H9 (cell line): ENCODE measurements around the gene DIAPH2. TPM values are rescaled to one million over a fixed set of nuclear protein-coding genes. Genes with fewer than 3 reads are reported as not detected.

ENCODE experiments used
- DNase-seq: peaks from one replicate; pipeline ENCODE4 v3.0.0-alpha.2; 2017
- H2AFZ ChIP-seq: one replicate; pipeline ENCODE4 v1.6.1; 2013; ENCODE audit warnings: mild to moderate bottlenecking, low read length, control low read depth, moderate library complexity
- H2AK5ac ChIP-seq: 2 replicates; pipeline ENCODE4 v1.6.1; 2013; ENCODE audit warnings: low read length, control low read depth, mixed read lengths; ENCODE audit not compliant: insufficient read length
- H2BK120ac ChIP-seq: one replicate; pipeline ENCODE4 v1.6.1; 2013; ENCODE audit warnings: low read depth, mild to moderate bottlenecking, low read length, control low read depth, inconsistent platforms; ENCODE audit not compliant: poor library complexity, severe bottlenecking
- H2BK12ac ChIP-seq: 2 replicates; pipeline ENCODE4 v1.6.1; 2013; ENCODE audit warnings: low read length, control low read depth, mixed read lengths, low read depth; ENCODE audit not compliant: insufficient read length
- H2BK15ac ChIP-seq: 2 replicates; pipeline ENCODE4 v1.6.1; 2013; ENCODE audit warnings: low read depth, low read length, control low read depth
- H2BK20ac ChIP-seq: one replicate; pipeline ENCODE4 v1.6.1; 2013; ENCODE audit warnings: low read depth, mild to moderate bottlenecking, low read length, control low read depth, inconsistent platforms; ENCODE audit not compliant: poor library complexity, severe bottlenecking
- H2BK5ac ChIP-seq: 2 replicates; pipeline ENCODE4 v1.6.1; 2013; ENCODE audit warnings: low read length, control low read depth, mixed read lengths; ENCODE audit not compliant: insufficient read length
- H3K14ac ChIP-seq: 2 replicates; pipeline ENCODE4 v1.6.1; 2013; ENCODE audit warnings: low read length, control low read depth; ENCODE audit not compliant: insufficient read depth
- H3K18ac ChIP-seq: 2 replicates; pipeline ENCODE4 v1.6.1; 2013; ENCODE audit warnings: low read depth, mild to moderate bottlenecking, mixed read lengths, low read length, control low read depth; ENCODE audit not compliant: insufficient read length
- H3K23ac ChIP-seq: 2 replicates; pipeline ENCODE4 v1.6.1; 2013; ENCODE audit warnings: low read length, control low read depth, mixed read lengths, low read depth; ENCODE audit not compliant: insufficient read length
- H3K23me2 ChIP-seq: 2 replicates; pipeline ENCODE4 v1.6.1; 2013; ENCODE audit warnings: low read depth, mild to moderate bottlenecking, mixed read lengths, low read length, control low read depth; ENCODE audit not compliant: insufficient read length, poor library complexity, severe bottlenecking
- H3K27ac ChIP-seq: 2 replicates; pipeline ENCODE4 v1.5.1; 2013; ENCODE audit warnings: low read length, control low read depth, mixed read lengths, low read depth; ENCODE audit not compliant: insufficient read length
- H3K27me3 ChIP-seq: 2 replicates; pipeline ENCODE4 v1.6.1; 2013; ENCODE audit warnings: low read length, control low read depth, inconsistent platforms; ENCODE audit not compliant: insufficient read depth
- H3K4ac ChIP-seq: 2 replicates; pipeline ENCODE4 v1.6.1; 2013; ENCODE audit warnings: low read depth, mild to moderate bottlenecking, control low read depth, inconsistent platforms, low read length, moderate library complexity
- H3K4me1 ChIP-seq: 2 replicates; pipeline ENCODE4 v1.6.1; 2013; ENCODE audit warnings: low read length, control low read depth, inconsistent platforms; ENCODE audit not compliant: insufficient read depth
- H3K4me2 ChIP-seq: 2 replicates; pipeline ENCODE4 v1.6.1; 2013; ENCODE audit warnings: low read length, control low read depth, mixed read lengths; ENCODE audit not compliant: insufficient read length, insufficient read depth
- H3K56ac ChIP-seq: 2 replicates; pipeline ENCODE4 v1.6.1; 2013; ENCODE audit warnings: low read depth, mild to moderate bottlenecking, mixed read lengths, low read length, control low read depth; ENCODE audit not compliant: insufficient read length
- H3K79me1 ChIP-seq: 2 replicates; pipeline ENCODE4 v1.6.1; 2013; ENCODE audit warnings: low read depth, mild to moderate bottlenecking, moderate library complexity, low read length, control low read depth, inconsistent platforms; ENCODE audit not compliant: insufficient read depth, poor library complexity, severe bottlenecking
- H3K79me2 ChIP-seq: 2 replicates; pipeline ENCODE4 v1.6.1; 2013; ENCODE audit warnings: low read length, control low read depth, inconsistent platforms; ENCODE audit not compliant: insufficient read depth
- H3K9ac ChIP-seq: 2 replicates; pipeline ENCODE4 v1.6.1; 2013; ENCODE audit warnings: low read length, control low read depth, mixed read lengths; ENCODE audit not compliant: insufficient read length; ENCODE audit errors: extremely low read depth
- H3K9me3 ChIP-seq: one replicate; pipeline ENCODE4 v1.6.1; 2013; ENCODE audit warnings: low read depth, low read length, inconsistent platforms; ENCODE audit not compliant: control insufficient read depth
- H3T11ph ChIP-seq: one replicate; pipeline ENCODE4 v1.6.1; 2013; ENCODE audit warnings: mild to moderate bottlenecking, low read length, control low read depth, inconsistent platforms
- H4K20me1 ChIP-seq: one replicate; pipeline ENCODE4 v1.6.1; 2013; ENCODE audit not compliant: control insufficient read depth, insufficient read length, insufficient read depth
- H4K5ac ChIP-seq: 2 replicates; pipeline ENCODE4 v1.6.1; 2013; ENCODE audit warnings: low read depth, mild to moderate bottlenecking, mixed read lengths, low read length, control low read depth; ENCODE audit not compliant: insufficient read length
- H4K8ac ChIP-seq: replicated peaks from 2 replicates; pipeline ENCODE4 v1.6.1; 2013; ENCODE audit warnings: low read length, control low read depth, mixed read lengths, low read depth; ENCODE audit not compliant: insufficient read length
- H4K91ac ChIP-seq: 2 replicates; pipeline ENCODE4 v1.6.1; 2013; ENCODE audit warnings: low read depth, mild to moderate bottlenecking, moderate library complexity, mixed read lengths, low read length, control low read depth; ENCODE audit not compliant: insufficient read length
- H3K27ac Mint-ChIP-seq, 3 experiments: 2 replicates in 2 of 3; 3 replicates in 1 of 3; pipeline ENCODE4 v1.8.0; 2020 to 2021; ENCODE audit warnings: mixed read lengths in 3 of 3, mild to moderate bottlenecking in 1 of 3, moderate library complexity in 1 of 3
- H3K27me3 Mint-ChIP-seq: 2 replicates; pipeline ENCODE4 v1.8.0; 2021; ENCODE audit warnings: low read depth, mild to moderate bottlenecking, moderate library complexity, mixed read lengths
- H3K36me3 Mint-ChIP-seq, 3 experiments: 2 replicates in 2 of 3; 3 replicates in 1 of 3; pipeline ENCODE4 v1.8.0; 2020 to 2021; ENCODE audit warnings: low read depth in 3 of 3, mixed read lengths in 3 of 3; ENCODE audit not compliant: insufficient read depth in 1 of 3
- H3K4me1 Mint-ChIP-seq, 2 experiments: 2 replicates each; pipeline ENCODE4 v1.8.0; 2020; ENCODE audit warnings: mixed read lengths in 2 of 2
- H3K4me3 Mint-ChIP-seq, 2 experiments: 2 replicates in 1 of 2; 3 replicates in 1 of 2; pipeline ENCODE4 v1.8.0; 2020 to 2021; ENCODE audit warnings: mild to moderate bottlenecking in 2 of 2, mixed read lengths in 2 of 2, moderate library complexity in 1 of 2
- H3K9me3 Mint-ChIP-seq, 2 experiments: 2 replicates in 1 of 2; 3 replicates in 1 of 2; pipeline ENCODE4 v1.8.0; 2020; ENCODE audit warnings: mild to moderate bottlenecking in 2 of 2, mixed read lengths in 2 of 2, moderate library complexity in 1 of 2
- WGBS: extraction: QIAGEN DNeasy Blood & Tissue Kit; methylation state at CpG from one replicate; pipeline ENCODE4 v1.1.7; 2013; ENCODE audit warnings: missing lambda C conversion rate, low lambda C conversion rate, mixed read lengths; ENCODE audit not compliant: insufficient read length; ENCODE audit errors: extremely low coverage; 5-methylcytosine and 5-hydroxymethylcytosine counted together
- total RNA-seq: library from RNA; stranded (reverse); gene quantifications from 2 replicates; pipeline ENCODE4 v1.2.1, GENCODE V29; 2021
- TF ChIP-seq, protein P1 (sequence below): fragments of 200-600 bp; sonication (generic); conservative IDR thresholded peaks from 3 replicates; pipeline ENCODE4 v1.8.0; 2021; ENCODE audit warnings: antibody characterized with exemption, mild to moderate bottlenecking

The DIAPH2 gene
- total RNA-seq, 1 experiment from 2014 or later, result 45.4 TPM

DNA sequence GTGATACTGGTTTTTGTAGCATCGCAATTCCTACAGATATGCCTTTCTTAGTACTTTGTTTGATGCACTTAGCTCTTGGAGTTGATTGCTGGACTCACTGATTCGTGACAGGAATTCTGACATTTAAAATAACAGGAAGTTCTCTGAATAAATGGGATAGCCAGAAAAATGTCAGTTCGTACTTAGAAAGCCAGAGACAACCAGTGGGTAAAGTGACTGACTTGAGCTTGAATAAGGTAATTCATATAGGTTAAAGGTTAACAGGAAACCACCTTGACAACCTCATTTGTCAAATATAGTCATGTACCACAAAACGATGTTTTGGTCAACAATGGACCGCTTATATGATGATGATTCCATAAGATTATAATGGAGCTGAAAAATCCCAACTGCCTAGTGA lies 380.4 kb downstream of the DIAPH2 start:
- H3K14ac ChIP-seq, result no peak overlapping the region
- no peak overlapping the region for H4K8ac ChIP-seq
- H3T11ph ChIP-seq, result no peak overlapping the region
- H3K4me1 ChIP-seq, result no peaks in the 10 kb centered on the region
- H2BK15ac ChIP-seq, result no peak overlapping the region
- H2BK12ac ChIP-seq, result no peak overlapping the region
- H2AFZ ChIP-seq, result no peak overlapping the region
- H3K4me2 ChIP-seq, result no peak overlapping the region
- H3K27me3 ChIP-seq, result no peaks in the 10 kb centered on the region
- no peak overlapping the region for H4K5ac ChIP-seq
- H3K36me3 Mint-ChIP-seq, result no peaks in the 10 kb centered on the region
- H3K27me3 Mint-ChIP-seq, result no peaks in the 10 kb centered on the region
- H3K23ac ChIP-seq, result no peak overlapping the region
- H3K27ac ChIP-seq, result no peak overlapping the region
- no CpG with 5 or more reads among the region's 5 CpGs for WGBS
- H2BK120ac ChIP-seq, result no peak overlapping the region
- no peak overlapping the region for H4K91ac ChIP-seq
- H3K4me3 Mint-ChIP-seq, result no peak overlapping the region
- no peak overlapping the region for H3K4ac ChIP-seq
- TF ChIP-seq, protein P1, sequence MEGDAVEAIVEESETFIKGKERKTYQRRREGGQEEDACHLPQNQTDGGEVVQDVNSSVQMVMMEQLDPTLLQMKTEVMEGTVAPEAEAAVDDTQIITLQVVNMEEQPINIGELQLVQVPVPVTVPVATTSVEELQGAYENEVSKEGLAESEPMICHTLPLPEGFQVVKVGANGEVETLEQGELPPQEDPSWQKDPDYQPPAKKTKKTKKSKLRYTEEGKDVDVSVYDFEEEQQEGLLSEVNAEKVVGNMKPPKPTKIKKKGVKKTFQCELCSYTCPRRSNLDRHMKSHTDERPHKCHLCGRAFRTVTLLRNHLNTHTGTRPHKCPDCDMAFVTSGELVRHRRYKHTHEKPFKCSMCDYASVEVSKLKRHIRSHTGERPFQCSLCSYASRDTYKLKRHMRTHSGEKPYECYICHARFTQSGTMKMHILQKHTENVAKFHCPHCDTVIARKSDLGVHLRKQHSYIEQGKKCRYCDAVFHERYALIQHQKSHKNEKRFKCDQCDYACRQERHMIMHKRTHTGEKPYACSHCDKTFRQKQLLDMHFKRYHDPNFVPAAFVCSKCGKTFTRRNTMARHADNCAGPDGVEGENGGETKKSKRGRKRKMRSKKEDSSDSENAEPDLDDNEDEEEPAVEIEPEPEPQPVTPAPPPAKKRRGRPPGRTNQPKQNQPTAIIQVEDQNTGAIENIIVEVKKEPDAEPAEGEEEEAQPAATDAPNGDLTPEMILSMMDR, result no peak
- DNase-seq, result no peak
- no peaks in the 10 kb centered on the region for H3K9me3 Mint-ChIP-seq
- no peaks in the 10 kb centered on the region for H3K9me3 ChIP-seq
- H3K27ac Mint-ChIP-seq, result no peak overlapping the region
- no peak overlapping the region for H3K9ac ChIP-seq
- H3K79me1 ChIP-seq, result no peaks in the 10 kb centered on the region
- H4K20me1 ChIP-seq, result no peaks in the 10 kb centered on the region
- H3K18ac ChIP-seq, result no peak overlapping the region
- H3K4me1 Mint-ChIP-seq, result peaks cover 5% of the 10 kb centered on the region in 2 experiments
- no peaks in the 10 kb centered on the region for H3K23me2 ChIP-seq
- H2BK5ac ChIP-seq, result no peak overlapping the region
- no peaks in the 10 kb centered on the region for H3K79me2 ChIP-seq
- H2BK20ac ChIP-seq, result no peak overlapping the region
- H2AK5ac ChIP-seq, result no peak overlapping the region
- no peak overlapping the region for H3K56ac ChIP-seq
